Measurements from ENCODE around the gene HM13. TPM values are rescaled to one million over a fixed set of nuclear protein-coding genes. Genes with fewer than 3 reads are reported as not detected.

The HM13 gene
- total and polyA plus RNA-seq, 2 of the 13 experiments (the other 11 are each of a cell fraction or from before 2014, with no cell fraction given): 118 to 243 TPM

DNA sequence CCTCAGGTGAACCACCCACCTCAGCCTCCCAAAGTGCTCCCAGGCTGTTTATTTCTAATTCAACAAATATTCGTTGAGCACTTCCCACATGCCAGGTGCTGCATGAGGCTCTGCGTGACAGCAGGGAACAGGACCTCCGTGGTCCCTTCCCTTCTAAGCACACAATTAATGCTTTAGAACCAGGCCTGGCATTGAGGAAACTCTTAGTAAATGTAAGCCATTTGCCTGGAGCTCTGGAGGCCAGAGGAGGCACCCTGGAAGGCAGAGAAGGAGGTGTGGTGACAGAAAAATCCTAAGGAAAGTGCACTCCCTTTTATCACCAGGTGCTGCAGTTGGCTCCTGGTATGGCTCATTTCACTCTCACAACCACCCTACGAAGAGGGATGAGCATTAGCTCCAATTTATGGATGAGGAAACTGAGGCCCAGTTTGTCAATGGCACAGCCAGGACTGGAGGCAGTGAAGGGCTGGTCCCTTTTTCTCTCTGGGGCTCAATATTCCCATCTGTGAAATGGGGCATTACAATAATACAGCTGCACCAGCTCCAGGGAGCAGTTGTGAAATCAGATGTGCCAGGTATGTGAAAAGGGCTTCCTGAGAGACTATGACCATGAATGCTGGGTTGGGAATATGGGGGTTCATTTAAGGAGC lies 82.7 kb downstream of the HM13 start (continued):
- TF ChIP-seq CEBPB (IDR thresholded peaks at IDR 0.05; ENCODE audit: borderline replicate concordance, low read depth, low read length): peak; percentile 33; the same call in 1 of the 2 replicates
- TF ChIP-seq HNRNPH1 (optimal IDR thresholded peaks at IDR 0.05; ENCODE audit: low read depth, low read length): no peak
- TF ChIP-seq ZNF549 (CRISPR knock-in tag; IDR thresholded peaks at IDR 0.05): no peak
- TF ChIP-seq CHD4 (IDR thresholded peaks at IDR 0.05; ENCODE audit: borderline replicate concordance, low read length): peak; percentile 99
- no peak for TF ChIP-seq SOX5 (CRISPR knock-in tag; IDR thresholded peaks at IDR 0.05; ENCODE audit: borderline replicate concordance)
- TF ChIP-seq, protein P1, sequence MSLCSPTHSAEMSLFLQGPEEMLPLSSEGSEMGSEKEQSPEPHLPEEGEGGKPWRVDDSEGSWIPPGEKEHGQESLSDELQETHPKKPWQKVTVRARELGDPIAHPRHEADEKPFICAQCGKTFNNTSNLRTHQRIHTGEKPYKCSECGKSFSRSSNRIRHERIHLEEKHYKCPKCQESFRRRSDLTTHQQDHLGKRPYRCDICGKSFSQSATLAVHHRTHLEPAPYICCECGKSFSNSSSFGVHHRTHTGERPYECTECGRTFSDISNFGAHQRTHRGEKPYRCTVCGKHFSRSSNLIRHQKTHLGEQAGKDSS (CRISPR knock-in tag; IDR thresholded peaks at IDR 0.05; ENCODE audit: borderline replicate concordance, low read depth): 0 out of 2 replicates have a peak, but pooled peaks have one; percentile 49
- TF ChIP-seq, protein P2, sequence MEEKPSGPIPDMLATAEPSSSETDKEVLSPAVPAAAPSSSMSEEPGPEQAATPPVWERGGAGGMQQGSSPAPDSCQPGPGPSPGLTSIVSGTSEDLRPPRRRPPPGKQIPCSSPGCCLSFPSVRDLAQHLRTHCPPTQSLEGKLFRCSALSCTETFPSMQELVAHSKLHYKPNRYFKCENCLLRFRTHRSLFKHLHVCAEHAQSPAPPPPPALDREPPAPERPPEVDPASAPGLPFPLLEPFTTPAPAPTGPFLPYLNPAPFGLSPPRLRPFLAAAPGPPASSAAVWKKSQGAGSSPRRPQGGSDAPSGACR (CRISPR knock-in tag; IDR thresholded peaks at IDR 0.05): no peak
- TF ChIP-seq SUZ12 (IDR thresholded peaks at IDR 0.05; ENCODE audit: low read depth, low read length): no peak
- no peak for TF ChIP-seq ZSCAN12 (CRISPR knock-in tag; IDR thresholded peaks at IDR 0.05)
- no peak for TF ChIP-seq SATB2 (CRISPR knock-in tag; IDR thresholded peaks at IDR 0.05)
- no peak for TF ChIP-seq ZNF773 (CRISPR knock-in tag; IDR thresholded peaks at IDR 0.05; ENCODE audit: borderline replicate concordance)
- no peak for TF ChIP-seq MTA1 (CRISPR knock-in tag; IDR thresholded peaks at IDR 0.05; ENCODE audit: borderline replicate concordance)
- TF ChIP-seq, protein P3, sequence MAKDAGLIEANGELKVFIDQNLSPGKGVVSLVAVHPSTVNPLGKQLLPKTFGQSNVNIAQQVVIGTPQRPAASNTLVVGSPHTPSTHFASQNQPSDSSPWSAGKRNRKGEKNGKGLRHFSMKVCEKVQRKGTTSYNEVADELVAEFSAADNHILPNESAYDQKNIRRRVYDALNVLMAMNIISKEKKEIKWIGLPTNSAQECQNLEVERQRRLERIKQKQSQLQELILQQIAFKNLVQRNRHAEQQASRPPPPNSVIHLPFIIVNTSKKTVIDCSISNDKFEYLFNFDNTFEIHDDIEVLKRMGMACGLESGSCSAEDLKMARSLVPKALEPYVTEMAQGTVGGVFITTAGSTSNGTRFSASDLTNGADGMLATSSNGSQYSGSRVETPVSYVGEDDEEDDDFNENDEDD (CRISPR knock-in tag; IDR thresholded peaks at IDR 0.05; ENCODE audit: borderline replicate concordance): no peak
- TF ChIP-seq ZNF547 (CRISPR knock-in tag; IDR thresholded peaks at IDR 0.05): 0 out of 2 replicates have a peak, but pooled peaks have one; percentile 38
- no peak for TF ChIP-seq POLR2G (IDR thresholded peaks at IDR 0.05; ENCODE audit: low read depth, low read length)
- TF ChIP-seq TBP (CRISPR knock-in tag; IDR thresholded peaks at IDR 0.05): no peak
- TF ChIP-seq PCBP1 (IDR thresholded peaks at IDR 0.05; ENCODE audit: borderline replicate concordance, low read depth, low read length): no peak
- no peak for TF ChIP-seq PLRG1 (conservative IDR thresholded peaks at IDR 0.05)
- peak; percentile 41; the same call in 1 of the 2 replicates for TF ChIP-seq ZNF3 (CRISPR knock-in tag; IDR thresholded peaks at IDR 0.05)
- TF ChIP-seq, protein P4, sequence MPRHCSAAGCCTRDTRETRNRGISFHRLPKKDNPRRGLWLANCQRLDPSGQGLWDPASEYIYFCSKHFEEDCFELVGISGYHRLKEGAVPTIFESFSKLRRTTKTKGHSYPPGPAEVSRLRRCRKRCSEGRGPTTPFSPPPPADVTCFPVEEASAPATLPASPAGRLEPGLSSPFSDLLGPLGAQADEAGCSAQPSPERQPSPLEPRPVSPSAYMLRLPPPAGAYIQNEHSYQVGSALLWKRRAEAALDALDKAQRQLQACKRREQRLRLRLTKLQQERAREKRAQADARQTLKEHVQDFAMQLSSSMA (CRISPR knock-in tag; IDR thresholded peaks at IDR 0.05): no peak
- TF ChIP-seq, protein P5, sequence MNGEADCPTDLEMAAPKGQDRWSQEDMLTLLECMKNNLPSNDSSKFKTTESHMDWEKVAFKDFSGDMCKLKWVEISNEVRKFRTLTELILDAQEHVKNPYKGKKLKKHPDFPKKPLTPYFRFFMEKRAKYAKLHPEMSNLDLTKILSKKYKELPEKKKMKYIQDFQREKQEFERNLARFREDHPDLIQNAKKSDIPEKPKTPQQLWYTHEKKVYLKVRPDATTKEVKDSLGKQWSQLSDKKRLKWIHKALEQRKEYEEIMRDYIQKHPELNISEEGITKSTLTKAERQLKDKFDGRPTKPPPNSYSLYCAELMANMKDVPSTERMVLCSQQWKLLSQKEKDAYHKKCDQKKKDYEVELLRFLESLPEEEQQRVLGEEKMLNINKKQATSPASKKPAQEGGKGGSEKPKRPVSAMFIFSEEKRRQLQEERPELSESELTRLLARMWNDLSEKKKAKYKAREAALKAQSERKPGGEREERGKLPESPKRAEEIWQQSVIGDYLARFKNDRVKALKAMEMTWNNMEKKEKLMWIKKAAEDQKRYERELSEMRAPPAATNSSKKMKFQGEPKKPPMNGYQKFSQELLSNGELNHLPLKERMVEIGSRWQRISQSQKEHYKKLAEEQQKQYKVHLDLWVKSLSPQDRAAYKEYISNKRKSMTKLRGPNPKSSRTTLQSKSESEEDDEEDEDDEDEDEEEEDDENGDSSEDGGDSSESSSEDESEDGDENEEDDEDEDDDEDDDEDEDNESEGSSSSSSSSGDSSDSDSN (CRISPR knock-in tag; IDR thresholded peaks at IDR 0.05): no peak
- TF ChIP-seq THAP11 (CRISPR knock-in tag; IDR thresholded peaks at IDR 0.05): no peak
- TF ChIP-seq, protein P6, sequence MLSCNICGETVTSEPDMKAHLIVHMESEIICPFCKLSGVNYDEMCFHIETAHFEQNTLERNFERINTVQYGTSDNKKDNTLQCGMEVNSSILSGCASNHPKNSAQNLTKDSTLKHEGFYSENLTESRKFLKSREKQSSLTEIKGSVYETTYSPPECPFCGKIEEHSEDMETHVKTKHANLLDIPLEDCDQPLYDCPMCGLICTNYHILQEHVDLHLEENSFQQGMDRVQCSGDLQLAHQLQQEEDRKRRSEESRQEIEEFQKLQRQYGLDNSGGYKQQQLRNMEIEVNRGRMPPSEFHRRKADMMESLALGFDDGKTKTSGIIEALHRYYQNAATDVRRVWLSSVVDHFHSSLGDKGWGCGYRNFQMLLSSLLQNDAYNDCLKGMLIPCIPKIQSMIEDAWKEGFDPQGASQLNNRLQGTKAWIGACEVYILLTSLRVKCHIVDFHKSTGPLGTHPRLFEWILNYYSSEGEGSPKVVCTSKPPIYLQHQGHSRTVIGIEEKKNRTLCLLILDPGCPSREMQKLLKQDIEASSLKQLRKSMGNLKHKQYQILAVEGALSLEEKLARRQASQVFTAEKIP (CRISPR knock-in tag; IDR thresholded peaks at IDR 0.05; ENCODE audit: borderline replicate concordance): no peak

Data from HepG2 (cell line).